ENCODE measurements around the gene GABRD. TPM values are rescaled to one million over a fixed set of nuclear protein-coding genes. Genes with fewer than 3 reads are reported as not detected.
"Not testable (repeated sequence)": the region's sequence is repeated elsewhere in the genome, so short reads cannot be mapped to it uniquely, and the experiment has no call there.

The GABRD gene
- total and polyA plus RNA-seq, 2 experiments from 2014 or later: not detected

DNA sequence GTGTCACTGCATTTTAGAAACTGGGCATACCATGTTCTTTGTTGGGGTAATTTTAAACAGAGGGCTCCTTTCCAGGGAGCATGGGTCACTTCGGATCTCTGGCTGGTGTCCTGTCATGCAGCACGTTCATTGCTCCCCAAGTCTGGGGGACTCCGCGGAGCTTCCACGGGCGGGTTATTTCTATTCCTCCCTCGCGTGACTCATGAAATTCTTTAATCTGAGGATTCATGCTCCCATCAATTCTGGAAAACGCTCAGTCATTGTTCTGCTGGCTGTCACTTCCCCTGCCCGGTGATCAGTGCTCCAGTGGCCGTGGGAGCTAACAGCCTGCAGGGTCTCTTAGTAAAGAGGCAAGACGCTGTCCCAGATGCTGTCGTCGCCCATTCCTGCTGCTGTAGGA, 43.6 kb upstream of the GABRD start:
- Histone ChIP-seq H3K9me2 (ENCODE audit: insufficient read depth) (no peaks in the 10 kb centered on the region), H3K9me3 (ENCODE audit: low read depth) (no peaks in the 10 kb centered on the region), H3K27me3 (replicated peaks; ENCODE audit: insufficient read depth) (peaks cover 10% of the 10 kb centered on the region), H3F3A (ENCODE audit: insufficient read depth) (no peaks in the 10 kb centered on the region), H3K27ac (no peak overlapping the region), H3K4me2 (ENCODE audit: unreplicated experiment) (no peak overlapping the region), H3K79me2 (ENCODE audit: insufficient read depth) (no peaks in the 10 kb centered on the region), H3K4me1 (ENCODE audit: insufficient read depth) (no peaks in the 10 kb centered on the region), H4K20me1 (ENCODE audit: insufficient read depth) (no peaks in the 10 kb centered on the region), H3K36me3 (ENCODE audit: low read depth) (no peaks in the 10 kb centered on the region), H3K4me3 (no peak overlapping the region), H2AFZ (no peak overlapping the region), H3K9ac (no peak overlapping the region)
- DNase-seq: no peak
- TF ChIP-seq EZH2 (IDR thresholded peaks at IDR 0.05; ENCODE audit: insufficient read depth, poor library complexity, severe bottlenecking) (no peak), EZH2phosphoT487 (IDR thresholded peaks at IDR 0.05; ENCODE audit: insufficient read depth, low read depth) (no peak)
- in situ Hi-C loops (cut with MboI): no loop called here
- 71 to 73% methylated on average over 14 of the region's 14 CpGs for WGBS, 2 experiments (ENCODE audit: low coverage in 1 of 2, low lambda C conversion rate in 2 of 2, missing lambda C conversion rate in 2 of 2)

DNA sequence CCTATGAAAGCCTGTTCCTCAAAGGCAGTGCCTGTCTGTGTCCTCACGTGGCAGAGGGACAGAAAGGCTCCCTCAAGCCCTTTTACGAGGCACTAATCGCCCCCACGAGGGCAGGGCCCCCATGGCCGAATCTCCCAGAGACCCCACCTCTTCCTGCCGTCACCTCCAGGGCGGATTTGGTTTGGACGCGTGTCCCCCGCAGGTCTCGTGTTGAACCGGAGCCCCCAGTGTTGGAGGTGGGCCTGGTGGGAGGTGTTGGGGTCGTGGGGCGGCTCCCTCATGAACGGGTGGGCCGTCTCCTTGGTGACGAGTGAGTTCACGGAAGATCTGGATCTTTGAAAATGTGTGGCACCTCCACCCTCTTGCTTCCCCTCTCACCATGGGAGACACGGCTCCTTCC, 43.1 kb upstream of the GABRD start:
- no peak overlapping the region for H3K9ac ChIP-seq
- H2AFZ ChIP-seq: no peak overlapping the region
- TF ChIP-seq EZH2phosphoT487 (IDR thresholded peaks at IDR 0.05; ENCODE audit: insufficient read depth, low read depth) (no peak), EZH2 (IDR thresholded peaks at IDR 0.05; ENCODE audit: insufficient read depth, poor library complexity, severe bottlenecking) (no peak)
- no peaks in the 10 kb centered on the region for H3K9me3 ChIP-seq (ENCODE audit: low read depth)
- H3K27me3 ChIP-seq (replicated peaks; ENCODE audit: insufficient read depth): peaks cover 10% of the 10 kb centered on the region
- H3K4me3 ChIP-seq: no peak overlapping the region
- no peaks in the 10 kb centered on the region for H3K79me2 ChIP-seq (ENCODE audit: insufficient read depth)
- H3K4me1 ChIP-seq (ENCODE audit: insufficient read depth): no peaks in the 10 kb centered on the region
- H3K9me2 ChIP-seq (ENCODE audit: insufficient read depth): no peaks in the 10 kb centered on the region
- in situ Hi-C loops (cut with MboI): no loop called here
- no peaks in the 10 kb centered on the region for H4K20me1 ChIP-seq (ENCODE audit: insufficient read depth)
- H3K4me2 ChIP-seq (ENCODE audit: unreplicated experiment): no peak overlapping the region
- no peak overlapping the region for H3K27ac ChIP-seq
- no peak for DNase-seq
- H3F3A ChIP-seq (ENCODE audit: insufficient read depth): no peaks in the 10 kb centered on the region
- 67 to 78% methylated on average over 18 to 19 of the region's 19 CpGs for WGBS, 2 experiments (ENCODE audit: low coverage in 1 of 2, low lambda C conversion rate in 2 of 2, missing lambda C conversion rate in 2 of 2)
- no peaks in the 10 kb centered on the region for H3K36me3 ChIP-seq (ENCODE audit: low read depth)

DNA sequence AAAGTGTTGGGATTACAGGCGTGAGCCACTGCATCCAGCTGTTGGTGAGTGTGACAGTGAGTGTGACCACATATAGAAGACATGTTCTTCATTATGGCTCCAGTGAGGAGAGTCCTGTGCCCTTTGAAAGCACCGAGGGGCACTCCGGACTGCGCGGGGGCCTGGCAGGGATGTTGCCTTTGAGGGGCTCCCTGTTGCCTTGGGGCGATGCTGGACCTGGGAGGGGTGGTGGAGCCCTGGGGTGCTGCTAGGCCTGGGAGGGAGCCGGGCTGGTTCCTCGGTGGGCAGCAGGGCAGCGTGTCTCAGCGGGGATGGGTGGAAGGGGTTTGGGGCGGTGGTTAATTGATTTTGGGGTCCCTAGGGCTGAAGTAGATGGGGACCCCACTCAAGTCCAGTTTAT, 41.0 kb upstream of the GABRD start:
- TF ChIP-seq EZH2phosphoT487 (IDR thresholded peaks at IDR 0.05; ENCODE audit: insufficient read depth, low read depth) (no peak), EZH2 (IDR thresholded peaks at IDR 0.05; ENCODE audit: insufficient read depth, poor library complexity, severe bottlenecking) (no peak)
- no peaks in the 10 kb centered on the region for H3K4me1 ChIP-seq (ENCODE audit: insufficient read depth)
- DNase-seq: no peak
- H3K27me3 ChIP-seq (replicated peaks; ENCODE audit: insufficient read depth): peaks cover 10% of the 10 kb centered on the region
- in situ Hi-C loops (cut with MboI): no loop called here
- no peak overlapping the region for H3K4me3 ChIP-seq
- H3F3A ChIP-seq (ENCODE audit: insufficient read depth): no peaks in the 10 kb centered on the region
- H3K9ac ChIP-seq: no peak overlapping the region
- H2AFZ ChIP-seq: no peak overlapping the region
- H3K9me3 ChIP-seq (ENCODE audit: low read depth): no peaks in the 10 kb centered on the region
- H4K20me1 ChIP-seq (ENCODE audit: insufficient read depth): no peaks in the 10 kb centered on the region
- H3K9me2 ChIP-seq (ENCODE audit: insufficient read depth): no peaks in the 10 kb centered on the region
- 76 to 84% methylated on average over 10 to 11 of the region's 11 CpGs for WGBS, 2 experiments (ENCODE audit: low coverage in 1 of 2, low lambda C conversion rate in 2 of 2, missing lambda C conversion rate in 2 of 2)
- no peaks in the 10 kb centered on the region for H3K36me3 ChIP-seq (ENCODE audit: low read depth)
- H3K27ac ChIP-seq: no peak overlapping the region
- no peaks in the 10 kb centered on the region for H3K79me2 ChIP-seq (ENCODE audit: insufficient read depth)
- no peak overlapping the region for H3K4me2 ChIP-seq (ENCODE audit: unreplicated experiment)

DNA sequence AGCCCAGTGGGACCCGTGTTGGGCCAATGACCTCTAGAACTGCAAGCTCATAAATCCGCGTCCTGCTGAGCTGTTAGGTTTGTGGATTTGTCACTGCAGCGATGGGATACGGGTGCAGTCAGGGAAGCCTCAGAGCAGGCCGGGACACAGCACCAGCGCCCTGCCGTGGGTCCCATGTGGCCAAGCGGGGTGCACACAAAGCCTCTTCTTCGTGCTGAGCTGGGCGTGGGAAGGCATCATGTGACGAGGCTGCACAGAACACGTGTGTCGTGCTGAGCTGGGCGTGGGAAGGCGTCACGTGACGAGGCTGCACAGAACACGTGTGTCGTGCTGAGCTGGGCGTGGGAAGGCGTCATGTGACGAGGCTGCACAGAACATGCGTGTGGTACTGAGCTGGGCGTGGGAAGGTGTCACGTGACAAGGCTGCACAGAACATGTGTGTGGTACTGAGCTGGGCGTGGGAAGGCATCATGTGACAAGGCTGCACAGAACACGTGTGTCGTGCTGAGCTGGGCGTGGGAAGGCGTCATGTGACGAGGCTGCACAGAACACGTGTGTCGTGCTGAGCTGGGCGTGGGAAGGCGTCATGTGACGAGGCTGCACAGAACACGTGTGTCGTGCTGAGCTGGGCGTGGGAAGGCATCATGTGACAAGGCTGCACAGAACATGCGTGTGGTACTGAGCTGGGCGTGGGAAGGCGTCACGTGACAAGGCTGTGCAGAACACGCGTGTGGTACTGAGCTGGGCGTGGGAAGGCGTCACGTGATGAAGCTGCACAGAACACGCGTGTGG, 40.3 kb upstream of the GABRD start:
- H3K79me2 ChIP-seq (ENCODE audit: insufficient read depth); H3K9me3 ChIP-seq (ENCODE audit: low read depth); H3K27ac ChIP-seq; H3K4me2 ChIP-seq (ENCODE audit: unreplicated experiment); in situ Hi-C loops (cut with MboI); H3F3A ChIP-seq (ENCODE audit: insufficient read depth); H3K36me3 ChIP-seq (ENCODE audit: low read depth); H3K4me1 ChIP-seq (ENCODE audit: insufficient read depth); H3K9ac ChIP-seq; H2AFZ ChIP-seq; H3K4me3 ChIP-seq; DNase-seq; H3K9me2 ChIP-seq (ENCODE audit: insufficient read depth); H4K20me1 ChIP-seq (ENCODE audit: insufficient read depth): not testable (repeated sequence)
- WGBS, 2 experiments (ENCODE audit: low coverage in 1 of 2, low lambda C conversion rate in 2 of 2, missing lambda C conversion rate in 2 of 2): 78 to 79% methylated on average over 44 to 51 of the region's 51 CpGs
- peaks cover 10% of the 10 kb centered on the region for H3K27me3 ChIP-seq (replicated peaks; ENCODE audit: insufficient read depth)
